K562 (cell line): ENCODE data around the gene F2. TPM values are rescaled to one million over a fixed set of nuclear protein-coding genes. Genes with fewer than 3 reads are reported as not detected.

Experiments used
- ATAC-seq: fragments of 200-7000 bp; cut with Tn5 transposase; 3 replicates; pipeline ENCODE4 v1.9.1; 2020; ENCODE audit warnings: moderate library complexity
- BruUV-seq: library from RNA; stranded (reverse); fragments of 400-500 nt; replicated peaks from 2 replicates; lab custom pipeline; 2021; lab: Mats Ljungman, UMichigan
- CTCF ChIA-PET: fragments of 300-600 bp; formaldehyde crosslinking; extraction: SDS; loops from one replicate; lab custom pipeline; 2021; ENCODE audit warnings: low intra/inter-chr PET ratio; lab: Yijun Ruan, JAX
- POLR2A ChIA-PET: fragments of 300-600, 350-650 bp; sonication (Branson Sonifier 250); formaldehyde crosslinking; extraction: SDS; loops from one replicate; lab custom pipeline; 2021; ENCODE audit warnings: antibody characterized with exemption, inconsistent platforms; lab: Yijun Ruan, JAX
- DNase-seq, 4 experiments: peaks; one replicate each; pipeline versions ENCODE4 v3.0.0 to v3.0.0-alpha.2; 2011 to 2018; ENCODE audit warnings: low spot score in 3 of 4, mixed read lengths in 3 of 4; ENCODE audit errors: extremely low read depth in 1 of 4
- FAIRE-seq: peaks from 2 replicates; lab custom pipeline; 2011; peaks lifted over from hg19 to GRCh38; lab: Jason Lieb, UNC
- H2AFZ ChIP-seq: 2 replicates; pipeline ENCODE4 v1.6.0; 2011; ENCODE audit warnings: low read depth, low read length, control low read depth, inconsistent platforms
- H3K27ac ChIP-seq: fragments of 200-600 bp; 3 replicates; pipeline ENCODE4 v1.8.0; 2011; ENCODE audit warnings: low read depth, mild to moderate bottlenecking, control low read depth, inconsistent platforms, low read length, moderate library complexity, mixed read lengths; ENCODE audit errors: extremely low read depth
- H3K27me3 ChIP-seq, 2 experiments: fragments of 300-600 bp in 1 of 2; 2 replicates in 1 of 2; 3 replicates in 1 of 2; pipeline versions ENCODE4 v1.6.0 to v1.8.0; 2011; ENCODE audit warnings: inconsistent platforms in 2 of 2, low read length in 2 of 2, mild to moderate bottlenecking in 1 of 2, mixed read lengths in 1 of 2, moderate library complexity in 1 of 2; ENCODE audit not compliant: control insufficient read depth in 2 of 2, insufficient read depth in 2 of 2
- H3K36me3 ChIP-seq: fragments of 300-600 bp; 3 replicates; pipeline ENCODE4 v1.8.0; 2011; ENCODE audit warnings: mild to moderate bottlenecking, low read length, inconsistent platforms; ENCODE audit not compliant: control insufficient read depth, insufficient read depth
- H3K4me1 ChIP-seq, 2 experiments: fragments of 200-600 bp in 1 of 2; replicated peaks in 1 of 2; 2 replicates in 1 of 2; 3 replicates in 1 of 2; pipeline versions ENCODE4 v1.5.1 to v1.8.0; 2011; ENCODE audit warnings: inconsistent platforms in 2 of 2, low read length in 2 of 2, mild to moderate bottlenecking in 1 of 2, mixed read lengths in 1 of 2, moderate library complexity in 1 of 2; ENCODE audit not compliant: control insufficient read depth in 2 of 2, insufficient read depth in 2 of 2
- H3K4me2 ChIP-seq: 2 replicates; pipeline ENCODE4 v1.6.1; 2011; ENCODE audit warnings: low read length, control low read depth, inconsistent platforms, mixed read lengths; ENCODE audit not compliant: insufficient read depth
- H3K4me3 ChIP-seq: fragments of 200-600 bp; sonication (generic), shearing (Covaris generic); 2 replicates; pipeline ENCODE4 v1.5.1; 2016; ENCODE audit warnings: control low read depth, inconsistent platforms
- H3K79me2 ChIP-seq: fragments of 200-600 bp; 3 replicates; pipeline ENCODE4 v1.8.0; 2011; ENCODE audit warnings: low read length, inconsistent platforms; ENCODE audit not compliant: control insufficient read depth, insufficient read depth
- H3K9ac ChIP-seq, 2 experiments: 2 replicates each; pipeline versions ENCODE4 v1.6.0 to v1.6.1; 2011; ENCODE audit warnings: low read depth in 2 of 2, low read length in 2 of 2, control low read depth in 1 of 2, inconsistent platforms in 1 of 2, mild to moderate bottlenecking in 1 of 2, mixed read lengths in 1 of 2; ENCODE audit not compliant: insufficient read depth in 1 of 2
- H3K9me1 ChIP-seq: one replicate; pipeline ENCODE4 v1.6.0; 2011; ENCODE audit warnings: inconsistent platforms, mild to moderate bottlenecking, low read length, moderate library complexity; ENCODE audit not compliant: control insufficient read depth, insufficient read depth
- H3K9me3 ChIP-seq: replicated peaks from 2 replicates; pipeline ENCODE4 v1.5.1; 2011; ENCODE audit warnings: low read depth, low read length, inconsistent platforms; ENCODE audit not compliant: control insufficient read depth, insufficient read depth
- H4K20me1 ChIP-seq: replicated peaks from 2 replicates; pipeline ENCODE4 v1.6.1; 2011; ENCODE audit warnings: low read length, inconsistent platforms, mixed read lengths; ENCODE audit not compliant: control insufficient read depth, insufficient read depth
- FIP1L1 ChIP-seq: fragments of 200-400 bp; formaldehyde crosslinking; IDR thresholded peaks from 2 replicates; pipeline ENCODE4 v1.6.1; 2018; ENCODE audit warnings: mild to moderate bottlenecking, low read depth, low read length; ENCODE audit not compliant: poor library complexity, severe bottlenecking
- NELFE ChIP-seq: IDR thresholded peaks from 2 replicates; pipeline ENCODE4 v1.6.1; 2011; ENCODE audit warnings: mild to moderate bottlenecking; ENCODE audit not compliant: insufficient read depth, insufficient read length
- NFE2L1 ChIP-seq: fragments of 450-650 bp; IDR thresholded peaks from 2 replicates; pipeline ENCODE4 v1.6.1; 2016; ENCODE audit warnings: missing genetic modification characterization, low read depth, mild to moderate bottlenecking, missing compliant biosample characterization, moderate library complexity, borderline replicate concordance
- PBX2 ChIP-seq, 2 experiments: IDR thresholded peaks in 1 of 2; conservative IDR thresholded peaks in 1 of 2; 2 replicates each; pipeline ENCODE4 v1.6.1; 2016; ENCODE audit warnings: low read depth in 2 of 2, mild to moderate bottlenecking in 1 of 2, missing compliant biosample characterization in 1 of 2, missing genetic modification characterization in 1 of 2, moderate library complexity in 1 of 2
- SMARCA5 ChIP-seq: fragments of 450-650 bp; IDR thresholded peaks from 2 replicates; pipeline ENCODE4 v1.6.1; 2016
- TCFL5 ChIP-seq: fragments of 250-450 bp; sonication (Bioruptor Pico); conservative IDR thresholded peaks from 2 replicates; pipeline ENCODE4 v1.6.1; 2021; ENCODE audit warnings: mild to moderate bottlenecking, moderate library complexity, matching md5 sums
- TFAM ChIP-seq: fragments of 250-450 bp; sonication (Bioruptor Pico); conservative IDR thresholded peaks from 2 replicates; pipeline ENCODE4 v1.5.0; 2021; ENCODE audit warnings: mild to moderate bottlenecking, moderate library complexity
- ZNF253 ChIP-seq: fragments of 250-450 bp; sonication (Bioruptor Pico); conservative IDR thresholded peaks from 2 replicates; pipeline ENCODE4 v1.6.1; 2021; ENCODE audit warnings: mild to moderate bottlenecking
- ZNF436 ChIP-seq: fragments of 250-450, 450-650 bp; sonication (Bioruptor Pico); formaldehyde crosslinking; IDR thresholded peaks from 2 replicates; pipeline ENCODE4 v1.7.0; 2020; ENCODE audit warnings: mild to moderate bottlenecking
- WGBS: fragments of 100-300 bp; shearing (Covaris generic); methylation state at CpG from one replicate; pipeline ENCODE4 v1.1.6; 2016; ENCODE audit warnings: low coverage, mixed read lengths; ENCODE audit not compliant: insufficient coverage; ENCODE audit errors: missing lambda C conversion rate; 5-methylcytosine and 5-hydroxymethylcytosine counted together
- in situ Hi-C: fragments of 300-500 bp; cut with MboI; formaldehyde crosslinking; loops from 4 replicates; pipeline ENCODE4 v1.15.0; 2018; ENCODE audit warnings: inconsistent platforms, mixed read lengths
- intact Hi-C: fragments of 100-400 bp; cut with micrococcal nuclease; formaldehyde crosslinking; loops from 2 replicates; pipeline ENCODE4 v1.14.2; 2022
- polyA plus RNA-seq, 8 experiments: library from polyadenylated mRNA; depleted of rRNA in 4 of 8; stranded (reverse) in 5 of 8; unstranded in 3 of 8; fragments of >200 nt; fragmentation: Nextera tagmentation in 2 of 8; fragmentation: Illumina TruSeq in 1 of 8; extraction: Ambion mirVana in 2 of 8; extraction: Trizol in 1 of 8; gene quantifications; 2 replicates each; pipeline versions ENCODE4 v1.2.1 to v1.2.3, GENCODE V29; 2011 to 2014; ENCODE audit warnings: inconsistent platforms in 1 of 8, missing spikeins in 1 of 8
- total RNA-seq, 7 experiments: library from RNA; depleted of rRNA in 6 of 7; stranded (reverse); fragments of >200 nt in 6 of 7; fragmentation: Illumina TruSeq in 2 of 7; extraction: Trizol in 2 of 7; gene quantifications; 2 replicates each; pipeline versions ENCODE4 v1.2.1 to v1.2.3, GENCODE V29; 2011 to 2021; ENCODE audit warnings: low replicate concordance in 1 of 7
- TF ChIP-seq, protein P1 (sequence below): sonication (generic); formaldehyde crosslinking; IDR thresholded peaks from 2 replicates; pipeline ENCODE4 v1.8.1; 2023; ENCODE audit warnings: mild to moderate bottlenecking, missing genetic modification reagents
- TF ChIP-seq, protein P2 (sequence below): fragments of 450-650 bp; IDR thresholded peaks from 2 replicates; pipeline ENCODE4 v1.6.1; 2018; ENCODE audit not compliant: partially characterized antibody
- TF ChIP-seq, protein P3 (sequence below): fragments of 450-650 bp; conservative IDR thresholded peaks from 2 replicates; pipeline ENCODE4 v1.6.1; 2016; ENCODE audit warnings: missing genetic modification characterization, low read depth, mild to moderate bottlenecking, missing compliant biosample characterization, moderate library complexity

The F2 gene
- total and polyA plus RNA-seq, 9 of the 15 experiments (the other 6 are each of a cell fraction or from before 2014, with no cell fraction given) = 0.16 TPM; not detected in 8

DNA sequence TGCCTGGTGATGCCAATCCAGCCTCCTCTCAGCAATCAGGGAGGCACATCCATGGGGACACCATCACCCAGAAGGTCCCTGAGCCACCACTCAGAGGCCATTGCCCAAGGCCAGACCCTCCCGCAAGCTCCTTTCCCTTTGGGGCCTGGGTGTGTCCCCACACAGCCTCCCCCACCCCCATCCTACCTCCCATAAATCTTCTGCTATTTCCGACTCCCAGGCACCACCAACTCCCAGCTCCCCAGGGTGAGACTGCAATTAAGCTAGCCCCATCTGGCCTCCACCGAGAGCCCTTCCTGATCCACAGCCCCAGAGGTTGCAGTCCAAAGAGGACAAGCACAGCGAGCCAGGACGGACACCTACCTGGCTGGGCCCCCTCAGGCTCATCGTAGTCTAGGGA is 24.9 kb upstream of the F2 start:
- Histone ChIP-seq H3K9ac (peak overlapping the region in 1 of 2 experiments; percentile 74; a peak in 3 of 4 replicates), H3K36me3 (peaks cover 26% of the 10 kb centered on the region; the same call in 2 of the 3 replicates), H4K20me1 (no peaks in the 10 kb centered on the region), H3K4me3 (no peak overlapping the region), H3K27me3 (no peaks in the 10 kb centered on the region), H3K27ac (peak overlapping the region; percentile 44; the same call in 1 of the 3 replicates), H3K9me3 (no peaks in the 10 kb centered on the region), H3K9me1 (no peaks in the 10 kb centered on the region), H3K79me2 (peaks cover 11% of the 10 kb centered on the region), H2AFZ (peak overlapping the region; percentile 45; the same call in 1 of the 2 replicates), H3K4me1 (peaks cover 21 to 25% of the 10 kb centered on the region in 2 experiments; a peak in 4 of 5 replicates), H3K4me2 (no peak overlapping the region)
- intact Hi-C loops (no loop called here), in situ Hi-C loops (no loop called here)
- peak; percentile 76 for ATAC-seq
- ChIA-PET CTCF (no interaction called here), POLR2A (interaction anchor here (0.7 to 1.1 kb wide), 3 partner anchors 9 to 18 kb away, joined by 3 to 5 read pairs (median 4); no protein-coding TSS in a partner anchor)
- FAIRE-seq = no peak
- DNase-seq = peak in 2 of 4 experiments; percentile 51 to 56
- 57% methylated on average over 6 of the region's 6 CpGs for WGBS
- BruUV-seq = no TSS peak
- TF ChIP-seq NFE2L1 (tag) (no peak), ZNF253 (CRISPR knock-in tag) (no peak), PBX2 (CRISPR knock-in tag; IDR thresholded peaks at IDR 0.05; ENCODE audit: low read depth) (no peak), PBX2 (tag; conservative IDR thresholded peaks at IDR 0.05; ENCODE audit: low read depth) (peak; percentile 90), FIP1L1 (no peak), NELFE (no peak), TFAM (no peak), SMARCA5 (no peak), TCFL5 (no peak), ZNF436 (CRISPR knock-in tag) (no peak)
- TF ChIP-seq, protein P1, sequence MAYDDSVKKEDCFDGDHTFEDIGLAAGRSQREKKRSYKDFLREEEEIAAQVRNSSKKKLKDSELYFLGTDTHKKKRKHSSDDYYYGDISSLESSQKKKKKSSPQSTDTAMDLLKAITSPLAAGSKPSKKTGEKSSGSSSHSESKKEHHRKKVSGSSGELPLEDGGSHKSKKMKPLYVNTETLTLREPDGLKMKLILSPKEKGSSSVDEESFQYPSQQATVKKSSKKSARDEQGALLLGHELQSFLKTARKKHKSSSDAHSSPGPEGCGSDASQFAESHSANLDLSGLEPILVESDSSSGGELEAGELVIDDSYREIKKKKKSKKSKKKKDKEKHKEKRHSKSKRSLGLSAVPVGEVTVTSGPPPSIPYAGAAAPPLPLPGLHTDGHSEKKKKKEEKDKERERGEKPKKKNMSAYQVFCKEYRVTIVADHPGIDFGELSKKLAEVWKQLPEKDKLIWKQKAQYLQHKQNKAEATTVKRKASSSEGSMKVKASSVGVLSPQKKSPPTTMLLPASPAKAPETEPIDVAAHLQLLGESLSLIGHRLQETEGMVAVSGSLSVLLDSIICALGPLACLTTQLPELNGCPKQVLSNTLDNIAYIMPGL (CRISPR knock-in tag) = no peak
- TF ChIP-seq, protein P2, sequence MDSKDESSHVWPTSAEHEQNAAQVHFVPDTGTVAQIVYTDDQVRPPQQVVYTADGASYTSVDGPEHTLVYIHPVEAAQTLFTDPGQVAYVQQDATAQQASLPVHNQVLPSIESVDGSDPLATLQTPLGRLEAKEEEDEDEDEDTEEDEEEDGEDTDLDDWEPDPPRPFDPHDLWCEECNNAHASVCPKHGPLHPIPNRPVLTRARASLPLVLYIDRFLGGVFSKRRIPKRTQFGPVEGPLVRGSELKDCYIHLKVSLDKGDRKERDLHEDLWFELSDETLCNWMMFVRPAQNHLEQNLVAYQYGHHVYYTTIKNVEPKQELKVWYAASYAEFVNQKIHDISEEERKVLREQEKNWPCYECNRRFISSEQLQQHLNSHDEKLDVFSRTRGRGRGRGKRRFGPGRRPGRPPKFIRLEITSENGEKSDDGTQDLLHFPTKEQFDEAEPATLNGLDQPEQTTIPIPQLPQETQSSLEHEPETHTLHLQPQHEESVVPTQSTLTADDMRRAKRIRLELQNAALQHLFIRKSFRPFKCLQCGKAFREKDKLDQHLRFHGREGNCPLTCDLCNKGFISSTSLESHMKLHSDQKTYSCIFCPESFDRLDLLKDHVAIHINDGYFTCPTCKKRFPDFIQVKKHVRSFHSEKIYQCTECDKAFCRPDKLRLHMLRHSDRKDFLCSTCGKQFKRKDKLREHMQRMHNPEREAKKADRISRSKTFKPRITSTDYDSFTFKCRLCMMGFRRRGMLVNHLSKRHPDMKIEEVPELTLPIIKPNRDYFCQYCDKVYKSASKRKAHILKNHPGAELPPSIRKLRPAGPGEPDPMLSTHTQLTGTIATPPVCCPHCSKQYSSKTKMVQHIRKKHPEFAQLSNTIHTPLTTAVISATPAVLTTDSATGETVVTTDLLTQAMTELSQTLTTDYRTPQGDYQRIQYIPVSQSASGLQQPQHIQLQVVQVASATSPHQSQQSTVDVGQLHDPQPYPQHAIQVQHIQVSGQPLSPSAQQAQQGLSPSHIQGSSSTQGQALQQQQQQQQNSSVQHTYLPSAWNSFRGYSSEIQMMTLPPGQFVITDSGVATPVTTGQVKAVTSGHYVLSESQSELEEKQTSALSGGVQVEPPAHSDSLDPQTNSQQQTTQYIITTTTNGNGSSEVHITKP = peak; percentile 32
- TF ChIP-seq, protein P3, sequence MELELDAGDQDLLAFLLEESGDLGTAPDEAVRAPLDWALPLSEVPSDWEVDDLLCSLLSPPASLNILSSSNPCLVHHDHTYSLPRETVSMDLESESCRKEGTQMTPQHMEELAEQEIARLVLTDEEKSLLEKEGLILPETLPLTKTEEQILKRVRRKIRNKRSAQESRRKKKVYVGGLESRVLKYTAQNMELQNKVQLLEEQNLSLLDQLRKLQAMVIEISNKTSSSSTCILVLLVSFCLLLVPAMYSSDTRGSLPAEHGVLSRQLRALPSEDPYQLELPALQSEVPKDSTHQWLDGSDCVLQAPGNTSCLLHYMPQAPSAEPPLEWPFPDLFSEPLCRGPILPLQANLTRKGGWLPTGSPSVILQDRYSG (tag) = no peak
